Caco-2 (cell line): ENCODE measurements around the gene TPM2. TPM values are rescaled to one million over a fixed set of nuclear protein-coding genes. Genes with fewer than 3 reads are reported as not detected.

Source experiments
- BruUV-seq: library from RNA; stranded (reverse); fragments of 400-500 nt; replicated peaks from 2 replicates; lab custom pipeline; 2021; lab: Mats Ljungman, UMichigan
- CTCF ChIA-PET: fragments of 300-600 bp; sonication (Branson Sonifier 250); formaldehyde crosslinking; loops from one replicate; lab custom pipeline; 2022; ENCODE audit warnings: antibody characterized with exemption; lab: Charles Lee
- POLR2A ChIA-PET: fragments of 300-600 bp; sonication (Branson Sonifier 250); formaldehyde crosslinking; loops from one replicate; lab custom pipeline; 2022; ENCODE audit warnings: antibody characterized with exemption; lab: Charles Lee
- DNase-seq, 2 experiments: peaks; one replicate each; pipeline versions ENCODE4 v3.0.0 to v3.0.0-alpha.2; 2020 to 2022
- H3K27me3 ChIP-seq: replicated peaks from 2 replicates; pipeline ENCODE4 v1.6.0; 2011; ENCODE audit warnings: low read length; ENCODE audit not compliant: control insufficient read depth, insufficient read depth
- H3K36me3 ChIP-seq: 2 replicates; pipeline ENCODE4 v1.5.1; 2011; ENCODE audit warnings: low read length; ENCODE audit not compliant: control insufficient read depth, insufficient read depth
- H3K4me1 ChIP-seq: fragments of 250-450 bp; sonication (Bioruptor Pico); 2 replicates; pipeline ENCODE4 v1.5.1; 2020; ENCODE audit warnings: mild to moderate bottlenecking
- H3K4me3 ChIP-seq: 2 replicates; pipeline ENCODE4 v1.5.1; 2011; ENCODE audit warnings: low read depth, mild to moderate bottlenecking, control low read depth, low read length
- H3K9me3 ChIP-seq: fragments of 250-450 bp; sonication (Bioruptor Pico); 2 replicates; pipeline ENCODE4 v1.5.1; 2020; ENCODE audit warnings: mild to moderate bottlenecking, moderate library complexity
- H3K27ac Mint-ChIP-seq: one replicate; pipeline ENCODE4 v1.8.0; 2022; ENCODE audit warnings: mixed read lengths; ENCODE audit not compliant: unreplicated experiment
- H3K27me3 Mint-ChIP-seq: one replicate; pipeline ENCODE4 v1.8.0; 2022; ENCODE audit warnings: mixed read lengths; ENCODE audit not compliant: insufficient read depth, unreplicated experiment
- H3K36me3 Mint-ChIP-seq: one replicate; pipeline ENCODE4 v1.8.0; 2022; ENCODE audit warnings: mild to moderate bottlenecking, mixed read lengths; ENCODE audit not compliant: insufficient read depth, unreplicated experiment
- H3K4me1 Mint-ChIP-seq: one replicate; pipeline ENCODE4 v1.8.0; 2022; ENCODE audit warnings: low read depth, mixed read lengths; ENCODE audit not compliant: unreplicated experiment
- H3K4me3 Mint-ChIP-seq: one replicate; pipeline ENCODE4 v1.8.0; 2022; ENCODE audit warnings: mild to moderate bottlenecking, moderate library complexity, mixed read lengths; ENCODE audit not compliant: unreplicated experiment
- H3K9me3 Mint-ChIP-seq: one replicate; pipeline ENCODE4 v1.8.0; 2022; ENCODE audit warnings: mixed read lengths; ENCODE audit not compliant: unreplicated experiment
- intact Hi-C: fragments of 100-400 bp; cut with micrococcal nuclease; formaldehyde crosslinking; loops from one replicate; pipeline ENCODE4 v1.10.0; 2022; ENCODE audit not compliant: unreplicated experiment
- total RNA-seq: library from RNA; stranded (reverse); gene quantifications from 2 replicates; pipeline ENCODE4 v1.2.3, GENCODE V29; 2022
- TF ChIP-seq, protein P1 (sequence below), 2 experiments: fragments of 200-600 bp in 1 of 2; IDR thresholded peaks; 1 replicate in 1 of 2; 2 replicates in 1 of 2; pipeline versions ENCODE4 v1.5.1 to v1.8.0; 2011 to 2022; ENCODE audit warnings: antibody characterized with exemption in 1 of 2, control low read depth in 1 of 2, inconsistent platforms in 1 of 2, low read depth in 1 of 2, low read length in 1 of 2, mild to moderate bottlenecking in 1 of 2, moderate library complexity in 1 of 2; ENCODE audit not compliant: insufficient read depth in 1 of 2, severe bottlenecking in 1 of 2, unreplicated experiment in 1 of 2

TPM2 gene
- total RNA-seq, 1 experiment from 2014 or later = 21.8 TPM

GRCh38 chr9:35683323-35683722, 6.4 kb downstream of the TPM2 start:
- POLR2A ChIA-PET = no interaction called here
- H3K27ac Mint-ChIP-seq = no peak overlapping the region

DNA sequence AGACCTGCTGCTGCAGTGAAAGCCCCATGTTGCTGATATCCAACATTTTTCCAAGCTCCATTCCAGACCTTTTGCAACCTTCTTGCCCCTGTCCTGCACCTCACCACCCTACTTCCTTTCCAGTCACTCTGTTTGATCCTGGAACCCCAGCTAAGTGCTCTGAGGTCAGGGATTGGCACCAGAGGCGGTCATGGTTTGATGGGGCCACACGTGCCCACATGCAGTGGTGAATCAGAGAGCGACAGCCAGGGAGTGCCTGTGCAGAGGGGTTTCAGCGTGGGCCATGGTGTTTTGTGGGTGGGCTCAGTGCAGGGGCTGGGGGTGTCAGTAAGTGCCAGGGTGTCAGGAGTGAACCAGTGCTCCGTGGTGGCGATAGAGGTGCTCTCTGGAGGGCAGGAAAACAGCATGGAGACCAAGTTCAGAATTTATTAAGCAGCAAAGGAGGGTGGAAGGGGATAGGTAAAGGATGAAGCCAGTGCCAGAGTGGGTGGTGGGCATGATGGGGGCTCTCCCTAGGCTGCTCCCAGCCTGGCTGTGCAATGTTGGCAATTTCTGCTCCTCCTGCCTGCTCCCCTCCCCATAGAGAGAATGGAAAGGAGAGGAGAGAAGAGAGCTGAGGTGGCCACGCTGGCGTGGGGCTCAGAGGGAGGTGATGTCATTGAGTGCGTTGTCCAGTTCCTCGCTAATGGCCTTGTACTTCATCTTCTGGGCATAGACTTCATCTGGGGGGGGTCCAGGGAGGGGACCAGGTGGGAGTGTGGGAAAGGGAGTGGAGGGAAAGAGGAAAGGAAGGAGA, 7.0 kb downstream of the TPM2 start:
- TF ChIP-seq, protein P1, sequence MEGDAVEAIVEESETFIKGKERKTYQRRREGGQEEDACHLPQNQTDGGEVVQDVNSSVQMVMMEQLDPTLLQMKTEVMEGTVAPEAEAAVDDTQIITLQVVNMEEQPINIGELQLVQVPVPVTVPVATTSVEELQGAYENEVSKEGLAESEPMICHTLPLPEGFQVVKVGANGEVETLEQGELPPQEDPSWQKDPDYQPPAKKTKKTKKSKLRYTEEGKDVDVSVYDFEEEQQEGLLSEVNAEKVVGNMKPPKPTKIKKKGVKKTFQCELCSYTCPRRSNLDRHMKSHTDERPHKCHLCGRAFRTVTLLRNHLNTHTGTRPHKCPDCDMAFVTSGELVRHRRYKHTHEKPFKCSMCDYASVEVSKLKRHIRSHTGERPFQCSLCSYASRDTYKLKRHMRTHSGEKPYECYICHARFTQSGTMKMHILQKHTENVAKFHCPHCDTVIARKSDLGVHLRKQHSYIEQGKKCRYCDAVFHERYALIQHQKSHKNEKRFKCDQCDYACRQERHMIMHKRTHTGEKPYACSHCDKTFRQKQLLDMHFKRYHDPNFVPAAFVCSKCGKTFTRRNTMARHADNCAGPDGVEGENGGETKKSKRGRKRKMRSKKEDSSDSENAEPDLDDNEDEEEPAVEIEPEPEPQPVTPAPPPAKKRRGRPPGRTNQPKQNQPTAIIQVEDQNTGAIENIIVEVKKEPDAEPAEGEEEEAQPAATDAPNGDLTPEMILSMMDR (IDR thresholded peaks at IDR 0.05; ENCODE audit: insufficient read depth in 1 of 2, low read depth in 1 of 2, low read length in 1 of 2, severe bottlenecking in 1 of 2, unreplicated experiment in 1 of 2) = no peak
- Mint-ChIP-seq H3K9me3 (no peaks in the 10 kb centered on the region), H3K4me3 (no peak overlapping the region), H3K36me3 (no peaks in the 10 kb centered on the region), H3K27ac (no peak overlapping the region), H3K4me1 (peaks cover 6% of the 10 kb centered on the region), H3K27me3 (no peaks in the 10 kb centered on the region)
- no peak for DNase-seq
- Histone ChIP-seq H3K4me3 (no peak overlapping the region), H3K36me3 (no peaks in the 10 kb centered on the region), H3K27me3 (no peaks in the 10 kb centered on the region), H3K4me1 (no peaks in the 10 kb centered on the region), H3K9me3 (no peaks in the 10 kb centered on the region)
- POLR2A ChIA-PET = no interaction called here
- CTCF ChIA-PET = interaction anchor here (0.7 kb wide), 1 partner anchor 14 kb away, joined by 3 read pairs; no protein-coding TSS in a partner anchor
- no TSS peak for BruUV-seq
- intact Hi-C loops = no loop called here

More at GRCh38 chr9:35683323-35683722, 6.4 kb downstream of the TPM2 start:
- TF ChIP-seq, protein P1 (IDR thresholded peaks at IDR 0.05; ENCODE audit: insufficient read depth in 1 of 2, low read depth in 1 of 2, low read length in 1 of 2, severe bottlenecking in 1 of 2, unreplicated experiment in 1 of 2) = no peak
- intact Hi-C loops = no loop called here
- Histone ChIP-seq H3K9me3 (no peaks in the 10 kb centered on the region), H3K4me1 (peaks cover 2% of the 10 kb centered on the region), H3K27me3 (no peaks in the 10 kb centered on the region), H3K36me3 (no peaks in the 10 kb centered on the region), H3K4me3 (no peak overlapping the region)
- no TSS peak for BruUV-seq
- no peaks in the 10 kb centered on the region for H3K36me3 Mint-ChIP-seq
- no peaks in the 10 kb centered on the region for H3K27me3 Mint-ChIP-seq
- no peak overlapping the region for H3K4me3 Mint-ChIP-seq
- CTCF ChIA-PET = interaction anchor here (0.6 kb wide), 1 partner anchor 194 kb away, joined by 4 read pairs; the partner anchor contains the start of gene RUSC2
- no peak for DNase-seq
- peaks cover 6% of the 10 kb centered on the region for H3K4me1 Mint-ChIP-seq
- no peaks in the 10 kb centered on the region for H3K9me3 Mint-ChIP-seq

DNA sequence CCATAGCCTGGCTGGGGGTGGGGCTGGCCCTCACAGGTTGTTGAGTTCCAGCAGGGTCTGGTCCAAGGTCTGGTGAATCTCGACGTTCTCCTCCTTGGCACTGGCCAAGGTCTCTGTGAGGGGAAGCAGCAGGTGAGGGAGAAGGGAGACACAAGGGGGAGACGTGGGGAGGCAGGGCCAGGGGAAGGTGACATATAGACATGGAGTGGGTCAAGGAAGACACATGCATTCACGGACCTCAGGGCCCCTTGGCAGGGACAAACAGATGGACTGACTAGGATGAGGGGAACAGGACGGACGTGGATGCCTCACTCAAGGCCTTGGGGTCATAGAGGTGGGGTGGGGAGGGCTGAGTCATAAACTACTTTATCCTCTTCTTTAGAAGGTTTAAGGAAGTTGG, 7.7 kb downstream of the TPM2 start:
- Mint-ChIP-seq H3K27ac (no peak overlapping the region), H3K27me3 (no peaks in the 10 kb centered on the region)
- POLR2A ChIA-PET = no interaction called here

More for the DNA sequence above, 7.7 kb downstream of the TPM2 start:
- no peaks in the 10 kb centered on the region for H3K27me3 ChIP-seq
- intact Hi-C loops = no loop called here
- H3K36me3 ChIP-seq = no peaks in the 10 kb centered on the region
- no peak for DNase-seq
- no peak overlapping the region for H3K4me3 ChIP-seq
- no peaks in the 10 kb centered on the region for H3K4me1 ChIP-seq
- Mint-ChIP-seq H3K9me3 (no peaks in the 10 kb centered on the region), H3K4me3 (no peak overlapping the region), H3K4me1 (peaks cover 6% of the 10 kb centered on the region), H3K36me3 (no peaks in the 10 kb centered on the region)
- no TSS peak for BruUV-seq
- TF ChIP-seq, protein P1 (IDR thresholded peaks at IDR 0.05; ENCODE audit: insufficient read depth in 1 of 2, low read depth in 1 of 2, low read length in 1 of 2, severe bottlenecking in 1 of 2, unreplicated experiment in 1 of 2) = no peak
- CTCF ChIA-PET = interaction anchor here (0.7 kb wide), 1 partner anchor 15 kb away, joined by 3 read pairs; no protein-coding TSS in a partner anchor
- H3K9me3 ChIP-seq = no peaks in the 10 kb centered on the region
